Ureter (tissue), 1 donor: ENCODE measurements around the gene BICC1. TPM values are rescaled to one million over a fixed set of nuclear protein-coding genes. Genes with fewer than 3 reads are reported as not detected.
"Not testable (repeated sequence)": the region's sequence is repeated elsewhere in the genome, so short reads cannot be mapped to it uniquely, and the experiment has no call there.

ENCODE experiments used
- DNase-seq: peaks from one replicate; pipeline ENCODE4 v3.0.0-alpha.2; 2020; ENCODE audit warnings: low spot score
- total RNA-seq: library from RNA; stranded (reverse); gene quantifications from one replicate; pipeline ENCODE4 v1.2.4, GENCODE V29; 2023
- donor health status: DM: yes; HTN: yes; CAD: no.

Gene BICC1
- total RNA-seq, 1 donor from 2014 or later: 13.5 TPM

DNA sequence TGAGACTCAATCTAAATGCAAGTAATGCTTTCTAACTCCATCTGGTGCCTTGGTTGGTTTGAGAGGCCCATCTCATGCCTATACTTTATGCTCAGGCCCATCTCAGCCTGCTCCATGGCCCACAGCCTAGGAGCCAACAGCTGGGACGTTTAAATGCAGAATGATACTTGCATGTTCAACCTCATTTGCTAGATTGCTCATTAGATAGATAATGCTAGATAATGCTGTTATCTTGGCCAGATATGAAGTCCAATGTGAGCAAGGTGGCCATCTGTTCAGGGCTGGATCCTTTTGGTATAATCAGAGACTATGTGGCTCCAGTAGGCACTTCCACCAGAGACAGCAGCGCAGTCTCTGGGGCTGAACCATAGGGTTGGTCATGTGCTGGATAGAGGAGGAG is 342.1 kb downstream of the BICC1 start:
- DNase-seq: no peak

DNA sequence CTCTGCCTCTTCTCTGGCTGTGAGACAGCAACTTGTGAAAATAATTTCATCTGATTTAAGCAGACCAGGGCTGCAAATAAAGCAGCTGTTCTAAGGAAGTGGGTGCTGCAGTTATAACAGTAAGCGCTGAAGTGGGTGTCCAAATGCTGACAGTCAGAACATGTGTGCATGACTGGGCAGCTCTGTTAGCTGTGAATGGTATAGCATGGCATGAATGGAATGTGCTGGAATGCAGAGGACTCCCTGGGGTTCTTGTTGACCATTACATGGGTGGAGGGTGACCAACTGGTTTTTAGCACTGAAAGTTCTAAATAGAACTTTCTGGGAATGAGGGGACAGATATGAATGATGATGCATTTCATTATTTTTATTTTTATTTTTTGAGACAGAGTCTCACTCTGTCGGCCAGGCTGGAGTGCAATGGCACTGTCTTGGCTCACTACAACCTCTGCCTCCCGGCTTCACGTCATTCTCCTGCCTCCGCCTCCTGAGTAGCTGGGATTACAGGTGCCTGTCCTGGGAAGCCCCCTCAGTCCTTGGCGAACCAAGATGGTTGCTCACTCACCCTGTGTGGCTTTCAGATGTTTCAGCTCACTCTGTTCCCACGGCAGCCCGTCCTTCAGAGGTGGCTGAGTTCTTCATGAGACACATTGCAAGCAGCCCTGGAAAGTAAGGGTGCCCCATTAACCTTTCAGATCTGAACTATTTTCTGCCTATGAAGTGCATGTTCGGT is 344.0 kb downstream of the BICC1 start:
- no peak for DNase-seq

DNA sequence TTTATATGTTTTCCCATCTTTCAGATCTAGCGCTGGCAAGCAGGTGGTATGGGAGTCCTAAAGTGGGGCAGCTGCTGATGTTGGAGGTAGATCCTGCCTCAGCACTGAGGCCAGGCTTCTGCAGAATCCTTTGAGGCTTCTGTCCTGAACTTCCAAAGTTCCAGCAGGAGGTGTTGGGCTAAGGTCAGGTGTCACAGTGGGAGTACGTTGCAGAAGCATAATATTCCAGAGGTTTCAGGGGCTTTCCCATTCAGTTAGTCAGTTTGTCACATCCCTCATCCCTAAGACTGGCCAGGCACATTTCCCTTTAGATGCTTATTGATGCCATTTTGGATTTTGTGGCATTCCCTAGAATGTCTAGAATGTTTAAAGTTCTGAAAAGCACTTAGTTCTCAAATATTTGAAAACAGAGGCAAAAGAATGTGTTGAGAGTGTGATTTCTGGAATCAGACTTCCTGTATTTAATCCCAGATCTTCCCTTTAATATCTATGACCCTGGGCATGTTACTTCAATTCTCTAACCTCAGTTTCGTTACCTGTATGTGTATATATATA is 344.7 kb downstream of the BICC1 start:
- no peak for DNase-seq

DNA sequence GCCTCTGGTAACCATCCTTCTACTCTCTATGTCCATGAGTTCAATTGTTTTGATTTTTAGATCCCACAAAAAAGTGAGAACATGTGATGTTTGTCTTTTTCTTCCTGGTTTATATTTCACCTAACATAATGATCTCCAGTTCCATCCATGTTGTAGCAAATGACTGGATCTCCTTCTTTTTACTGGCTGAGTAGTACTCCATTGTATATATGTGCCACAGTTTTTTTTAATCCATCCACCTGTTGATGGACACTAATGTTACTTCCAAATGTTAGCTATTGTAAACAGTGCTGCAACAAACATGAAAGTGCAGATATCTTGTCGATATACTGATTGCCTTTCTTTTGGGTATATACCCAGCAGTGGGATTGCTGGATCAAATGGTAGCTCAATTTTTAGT is 345.5 kb downstream of the BICC1 start:
- not testable (repeated sequence) for DNase-seq

DNA sequence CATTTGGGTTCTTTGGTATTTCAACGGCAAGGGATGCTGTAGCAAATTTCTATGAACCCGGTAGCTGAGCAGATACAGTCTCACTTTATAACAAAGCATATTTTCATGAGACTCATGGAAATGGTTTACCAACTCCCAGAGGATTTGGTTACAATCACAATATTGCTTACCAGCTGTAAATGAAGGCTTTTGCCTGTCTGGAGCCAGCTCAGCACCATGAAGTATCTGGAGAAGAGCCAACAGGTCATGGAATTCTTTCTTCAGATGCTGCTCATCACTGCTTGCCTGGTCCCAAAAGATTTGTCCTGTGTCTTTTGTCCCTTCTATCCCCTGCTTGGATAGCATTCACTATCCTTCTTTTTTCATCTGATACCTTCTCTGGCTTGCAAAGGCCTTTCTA is 346.9 kb downstream of the BICC1 start:
- no peak for DNase-seq

DNA sequence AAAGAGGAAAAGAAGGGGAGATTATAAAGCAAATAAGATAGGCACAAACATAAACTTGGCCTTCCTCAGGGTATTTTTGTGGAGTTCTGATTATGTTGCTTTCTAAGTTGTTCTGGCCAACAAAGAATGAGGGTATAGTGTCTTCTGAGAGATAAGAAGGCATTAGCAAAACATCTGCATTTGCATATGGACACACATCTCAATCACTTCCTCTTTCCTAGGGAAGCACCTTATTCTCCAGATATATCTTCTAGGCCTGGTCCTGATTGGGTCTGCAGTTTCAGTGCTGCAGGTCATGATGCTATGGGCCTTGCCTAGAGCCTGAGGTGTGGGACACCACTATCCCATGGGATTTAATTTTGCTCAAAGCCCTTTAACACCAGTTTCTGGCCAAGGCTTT is 355.0 kb downstream of the BICC1 start:
- DNase-seq: no peak

DNA sequence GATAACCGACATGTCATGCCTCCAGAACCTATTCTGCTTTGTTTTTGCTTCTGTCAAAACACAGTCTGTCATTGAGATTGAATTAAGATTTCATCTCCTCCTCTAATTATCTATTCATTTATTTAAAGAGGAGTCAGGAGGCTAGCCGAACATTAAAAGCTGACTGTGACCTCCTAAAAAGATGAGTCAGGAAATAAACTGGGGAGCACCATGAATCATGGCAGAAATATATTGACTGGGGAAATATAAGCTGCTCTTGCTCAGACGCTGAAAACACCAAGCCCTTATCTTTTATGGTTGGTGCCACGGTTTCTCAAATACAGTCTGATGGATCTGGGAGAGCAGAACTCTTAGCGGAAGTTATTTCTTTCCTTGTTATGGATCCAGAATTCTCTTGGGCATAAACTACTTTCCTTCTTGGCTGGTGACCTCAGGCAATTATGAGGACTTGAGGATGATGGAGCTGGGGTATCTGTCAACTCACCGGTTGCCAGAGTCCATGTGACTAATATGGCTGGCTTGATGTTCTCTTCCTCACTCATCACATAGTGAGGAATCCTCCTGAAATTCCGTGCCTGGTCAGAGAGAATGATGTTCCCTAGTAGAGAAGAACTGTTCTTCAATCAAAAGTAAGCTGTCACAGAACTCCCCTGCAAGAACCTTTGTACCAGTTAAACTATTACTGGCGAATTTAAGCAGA is 356.2 kb downstream of the BICC1 start:
- no peak for DNase-seq

DNA sequence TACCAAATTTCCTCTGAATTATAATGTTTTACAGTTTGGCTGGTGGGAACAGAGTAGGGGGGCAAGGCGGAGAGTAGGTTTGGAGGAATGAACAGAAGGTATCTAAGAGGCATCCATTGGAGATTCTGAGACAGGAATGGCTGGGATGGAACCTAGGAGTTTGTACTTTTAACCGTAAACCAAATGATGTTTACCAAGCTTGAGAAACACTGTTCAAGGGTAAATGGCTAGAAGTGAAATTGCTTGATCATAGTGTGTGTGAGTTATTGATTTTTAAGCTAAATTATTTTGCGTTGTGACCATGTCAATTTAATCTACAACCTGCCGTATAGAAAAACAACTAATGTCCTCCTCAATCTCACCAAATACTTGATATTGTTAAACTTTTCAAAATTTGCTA is 357.4 kb downstream of the BICC1 start:
- DNase-seq: no peak

DNA sequence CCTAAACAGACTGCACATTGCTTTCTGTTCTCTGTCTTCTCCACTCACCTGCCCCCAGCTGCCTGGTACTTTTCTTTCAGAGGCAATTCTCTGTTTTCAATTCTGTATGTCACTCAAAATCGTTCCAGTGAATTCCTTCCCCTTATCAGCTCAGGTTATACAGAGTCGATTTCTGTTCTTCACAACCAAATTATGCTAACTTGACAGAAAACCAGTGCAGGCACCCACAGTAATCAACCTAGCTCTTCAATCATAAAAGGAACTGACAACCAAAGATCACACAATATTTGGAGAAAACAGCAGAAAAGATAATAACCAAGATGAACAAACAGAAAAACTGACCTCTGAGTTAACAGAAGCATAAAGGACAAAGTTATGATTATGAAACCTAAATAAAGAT is 360.5 kb downstream of the BICC1 start:
- DNase-seq: no peak

Other genes starting within 250 kb of the BICC1 start
- 4.6 TPM for gene IPMK, start 245.0 kb upstream of the BICC1 start, total RNA-seq
- 23.2 TPM for gene CISD1, start 243.7 kb upstream of the BICC1 start, total RNA-seq
- 14.2 TPM for gene UBE2D1, start 177.9 kb upstream of the BICC1 start, total RNA-seq
- 36.9 TPM for gene TFAM, start 127.5 kb upstream of the BICC1 start, total RNA-seq